GM23338 (cell line): ENCODE measurements around the gene EFCAB3. TPM values are rescaled to one million over a fixed set of nuclear protein-coding genes. Genes with fewer than 3 reads are reported as not detected.

Experiments used
- ATAC-seq: fragments of 200-7000 bp; cut with Tn5 transposase; 3 replicates; pipeline ENCODE4 v1.9.1; 2020
- DNase-seq: peaks from one replicate; pipeline ENCODE4 v3.0.0-alpha.2; 2015; ENCODE audit warnings: low spot score
- H2AFZ ChIP-seq: fragments of 200-600 bp; sonication (generic); 2 replicates; pipeline ENCODE4 v1.8.0; 2016; ENCODE audit warnings: antibody characterized with exemption, mild to moderate bottlenecking, moderate library complexity
- H3F3A ChIP-seq: fragments of 200-600 bp; sonication (generic); replicated peaks from 2 replicates; pipeline ENCODE4 v1.8.0; 2017; ENCODE audit warnings: antibody characterized with exemption, mixed run types, low read depth
- H3K27ac ChIP-seq: fragments of 200-600 bp; sonication (generic); 2 replicates; pipeline ENCODE4 v1.6.1; 2016; ENCODE audit warnings: low read depth
- H3K27me3 ChIP-seq: fragments of 200-600 bp; sonication (generic); 2 replicates; pipeline ENCODE4 v1.8.0; 2016; ENCODE audit warnings: mild to moderate bottlenecking, mixed run types, moderate library complexity; ENCODE audit not compliant: insufficient read depth
- H3K36me3 ChIP-seq: fragments of 200-600 bp; sonication (generic); 2 replicates; pipeline ENCODE4 v1.8.0; 2016; ENCODE audit warnings: mild to moderate bottlenecking; ENCODE audit not compliant: insufficient read depth
- H3K4me1 ChIP-seq: fragments of 200-600 bp; sonication (generic); 2 replicates; pipeline ENCODE4 v1.8.0; 2016; ENCODE audit warnings: mild to moderate bottlenecking, moderate library complexity; ENCODE audit not compliant: insufficient read depth
- H3K4me2 ChIP-seq: fragments of 200-600 bp; sonication (generic); 2 replicates; pipeline ENCODE4 v1.7.1; 2017; ENCODE audit warnings: mixed run types
- H3K4me3 ChIP-seq: fragments of 200-600 bp; sonication (generic); 2 replicates; pipeline ENCODE4 v1.6.1; 2016; ENCODE audit warnings: mixed run types
- H3K79me2 ChIP-seq: fragments of 200-600 bp; sonication (generic); replicated peaks from 2 replicates; pipeline ENCODE4 v1.8.0; 2017; ENCODE audit warnings: mild to moderate bottlenecking; ENCODE audit not compliant: insufficient read depth
- H3K9me2 ChIP-seq: fragments of 200-600 bp; sonication (generic); 2 replicates; pipeline ENCODE4 v1.8.0; 2017; ENCODE audit not compliant: insufficient read depth
- H4K20me1 ChIP-seq: fragments of 200-600 bp; sonication (generic); replicated peaks from 2 replicates; pipeline ENCODE4 v1.8.0; 2017; ENCODE audit warnings: mild to moderate bottlenecking; ENCODE audit not compliant: insufficient read depth
- H3K27ac Mint-ChIP-seq: 2 replicates; pipeline ENCODE4 v1.8.0; 2020; ENCODE audit warnings: inconsistent platforms, mild to moderate bottlenecking, moderate library complexity, mixed read lengths
- H3K27me3 Mint-ChIP-seq: 3 replicates; pipeline ENCODE4 v1.8.0; 2022; ENCODE audit warnings: low read depth, mild to moderate bottlenecking, moderate library complexity, mixed read lengths, inconsistent platforms; ENCODE audit not compliant: insufficient read depth, poor library complexity
- H3K36me3 Mint-ChIP-seq: 3 replicates; pipeline ENCODE4 v1.8.0; 2021; ENCODE audit warnings: low read depth, mild to moderate bottlenecking, inconsistent platforms, moderate library complexity, mixed read lengths
- H3K4me1 Mint-ChIP-seq: 3 replicates; pipeline ENCODE4 v1.8.0; 2020; ENCODE audit warnings: mild to moderate bottlenecking, inconsistent platforms, mixed read lengths
- H3K4me3 Mint-ChIP-seq: 3 replicates; pipeline ENCODE4 v1.8.0; 2021; ENCODE audit warnings: moderate library complexity, mild to moderate bottlenecking, inconsistent platforms, mixed read lengths
- H3K9me3 Mint-ChIP-seq: 3 replicates; pipeline ENCODE4 v1.8.0; 2020; ENCODE audit warnings: moderate library complexity, mild to moderate bottlenecking, inconsistent platforms, mixed read lengths
- CREB1 ChIP-seq: fragments of 250-450 bp; sonication (Bioruptor Pico); IDR thresholded peaks from 2 replicates; pipeline ENCODE4 v1.5.0; 2020; ENCODE audit warnings: low read depth, mild to moderate bottlenecking, moderate library complexity
- EZH2 ChIP-seq: fragments of 200-600 bp; sonication (generic); IDR thresholded peaks from one replicate; pipeline ENCODE4 v1.8.0; 2017; ENCODE audit warnings: antibody characterized with exemption, mild to moderate bottlenecking, low read depth; ENCODE audit not compliant: unreplicated experiment
- EZH2phosphoT487 ChIP-seq: fragments of 200-600 bp; sonication (generic); IDR thresholded peaks from one replicate; pipeline ENCODE4 v1.8.1; 2018; ENCODE audit warnings: antibody characterized with exemption; ENCODE audit not compliant: unreplicated experiment
- STAT1 ChIP-seq: IDR thresholded peaks from one replicate; pipeline ENCODE4 v1.6.1; 2016; ENCODE audit warnings: antibody characterized with exemption; ENCODE audit not compliant: unreplicated experiment
- polyA plus RNA-seq: library from polyadenylated mRNA; unstranded; fragments of >200 nt; fragmentation: Nextera tagmentation; extraction: Ambion mirVana; gene quantifications from 2 replicates; pipeline ENCODE4 v1.2.1, GENCODE V29; 2016
- total RNA-seq: library from RNA; depleted of rRNA; stranded (reverse); fragments of >200 nt; shearing (Covaris generic); gene quantifications from 2 replicates; pipeline ENCODE4 v1.2.3, GENCODE V29; 2014
- TF ChIP-seq, protein P1 (sequence below): IDR thresholded peaks from one replicate; pipeline ENCODE4 v1.6.1; 2018; ENCODE audit warnings: antibody characterized with exemption; ENCODE audit not compliant: unreplicated experiment
- TF ChIP-seq, protein P2 (sequence below), 2 experiments: fragments of 200-600 bp in 1 of 2; sonication (generic) in 1 of 2; conservative IDR thresholded peaks; 2 replicates each; pipeline versions ENCODE4 v1.5.1 to v1.6.1; 2016 to 2017; ENCODE audit warnings: antibody characterized with exemption in 2 of 2, low read depth in 2 of 2, mild to moderate bottlenecking in 2 of 2, moderate library complexity in 1 of 2
- TF ChIP-seq, protein P3 (sequence below): IDR thresholded peaks from 2 replicates; pipeline ENCODE4 v1.6.1; 2016; ENCODE audit warnings: antibody characterized with exemption

Gene EFCAB3
- total and polyA plus RNA-seq, 2 experiments from 2014 or later: not detected

DNA sequence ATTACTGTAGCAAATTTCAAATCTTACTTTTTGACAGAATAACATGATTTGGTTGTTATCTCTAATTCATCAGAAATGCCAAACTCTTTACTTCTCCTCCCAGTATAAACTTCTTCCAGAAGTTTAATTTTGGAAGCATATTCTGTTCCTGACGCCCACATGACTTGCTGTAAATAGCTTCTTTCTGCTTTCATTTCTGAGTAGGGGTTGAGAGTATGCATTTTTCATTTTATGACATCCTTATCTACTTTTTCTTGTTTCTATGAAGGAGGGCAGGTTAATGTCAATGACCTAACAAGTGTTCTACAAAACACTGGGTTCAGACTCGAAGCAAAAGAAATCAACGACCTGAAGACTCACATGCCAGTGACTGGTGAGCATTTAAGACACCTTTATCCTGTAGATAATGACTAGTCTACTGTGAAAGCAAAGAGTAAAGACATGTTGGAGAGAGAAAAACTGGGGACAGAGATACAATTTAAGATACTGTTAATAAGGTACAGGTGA is 36.5 kb upstream of the EFCAB3 start (continued):
- TF ChIP-seq, protein P1, sequence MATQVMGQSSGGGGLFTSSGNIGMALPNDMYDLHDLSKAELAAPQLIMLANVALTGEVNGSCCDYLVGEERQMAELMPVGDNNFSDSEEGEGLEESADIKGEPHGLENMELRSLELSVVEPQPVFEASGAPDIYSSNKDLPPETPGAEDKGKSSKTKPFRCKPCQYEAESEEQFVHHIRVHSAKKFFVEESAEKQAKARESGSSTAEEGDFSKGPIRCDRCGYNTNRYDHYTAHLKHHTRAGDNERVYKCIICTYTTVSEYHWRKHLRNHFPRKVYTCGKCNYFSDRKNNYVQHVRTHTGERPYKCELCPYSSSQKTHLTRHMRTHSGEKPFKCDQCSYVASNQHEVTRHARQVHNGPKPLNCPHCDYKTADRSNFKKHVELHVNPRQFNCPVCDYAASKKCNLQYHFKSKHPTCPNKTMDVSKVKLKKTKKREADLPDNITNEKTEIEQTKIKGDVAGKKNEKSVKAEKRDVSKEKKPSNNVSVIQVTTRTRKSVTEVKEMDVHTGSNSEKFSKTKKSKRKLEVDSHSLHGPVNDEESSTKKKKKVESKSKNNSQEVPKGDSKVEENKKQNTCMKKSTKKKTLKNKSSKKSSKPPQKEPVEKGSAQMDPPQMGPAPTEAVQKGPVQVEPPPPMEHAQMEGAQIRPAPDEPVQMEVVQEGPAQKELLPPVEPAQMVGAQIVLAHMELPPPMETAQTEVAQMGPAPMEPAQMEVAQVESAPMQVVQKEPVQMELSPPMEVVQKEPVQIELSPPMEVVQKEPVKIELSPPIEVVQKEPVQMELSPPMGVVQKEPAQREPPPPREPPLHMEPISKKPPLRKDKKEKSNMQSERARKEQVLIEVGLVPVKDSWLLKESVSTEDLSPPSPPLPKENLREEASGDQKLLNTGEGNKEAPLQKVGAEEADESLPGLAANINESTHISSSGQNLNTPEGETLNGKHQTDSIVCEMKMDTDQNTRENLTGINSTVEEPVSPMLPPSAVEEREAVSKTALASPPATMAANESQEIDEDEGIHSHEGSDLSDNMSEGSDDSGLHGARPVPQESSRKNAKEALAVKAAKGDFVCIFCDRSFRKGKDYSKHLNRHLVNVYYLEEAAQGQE: no peak
- TF ChIP-seq CREB1 (CRISPR knock-in tag) (no peak), EZH2phosphoT487 (no peak), EZH2 (no peak)
- TF ChIP-seq, protein P2, sequence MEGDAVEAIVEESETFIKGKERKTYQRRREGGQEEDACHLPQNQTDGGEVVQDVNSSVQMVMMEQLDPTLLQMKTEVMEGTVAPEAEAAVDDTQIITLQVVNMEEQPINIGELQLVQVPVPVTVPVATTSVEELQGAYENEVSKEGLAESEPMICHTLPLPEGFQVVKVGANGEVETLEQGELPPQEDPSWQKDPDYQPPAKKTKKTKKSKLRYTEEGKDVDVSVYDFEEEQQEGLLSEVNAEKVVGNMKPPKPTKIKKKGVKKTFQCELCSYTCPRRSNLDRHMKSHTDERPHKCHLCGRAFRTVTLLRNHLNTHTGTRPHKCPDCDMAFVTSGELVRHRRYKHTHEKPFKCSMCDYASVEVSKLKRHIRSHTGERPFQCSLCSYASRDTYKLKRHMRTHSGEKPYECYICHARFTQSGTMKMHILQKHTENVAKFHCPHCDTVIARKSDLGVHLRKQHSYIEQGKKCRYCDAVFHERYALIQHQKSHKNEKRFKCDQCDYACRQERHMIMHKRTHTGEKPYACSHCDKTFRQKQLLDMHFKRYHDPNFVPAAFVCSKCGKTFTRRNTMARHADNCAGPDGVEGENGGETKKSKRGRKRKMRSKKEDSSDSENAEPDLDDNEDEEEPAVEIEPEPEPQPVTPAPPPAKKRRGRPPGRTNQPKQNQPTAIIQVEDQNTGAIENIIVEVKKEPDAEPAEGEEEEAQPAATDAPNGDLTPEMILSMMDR (conservative IDR thresholded peaks at IDR 0.05; ENCODE audit: low read depth in 2 of 2): no peak

DNA sequence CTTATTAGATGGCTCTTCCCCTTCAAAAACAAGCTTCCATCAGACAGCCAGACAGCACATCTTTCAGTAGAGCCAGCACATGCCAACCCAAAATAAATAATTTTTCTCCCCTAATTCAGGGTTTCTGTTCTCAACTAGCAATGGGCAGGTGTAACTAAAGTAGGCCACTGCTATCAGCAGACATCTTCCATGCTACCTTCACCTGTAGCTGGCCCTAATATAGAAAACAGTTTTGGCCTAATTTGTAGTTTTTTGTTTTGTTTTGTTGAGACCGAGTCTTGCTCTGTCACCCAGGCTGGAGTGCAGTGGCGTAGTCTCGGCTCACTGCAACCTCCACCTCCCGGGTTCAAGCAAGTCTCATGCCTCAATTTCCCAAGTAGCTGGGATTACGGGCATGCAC is 29.2 kb upstream of the EFCAB3 start:
- Histone ChIP-seq H3F3A (no peaks in the 10 kb centered on the region), H4K20me1 (no peaks in the 10 kb centered on the region), H3K36me3 (no peaks in the 10 kb centered on the region), H3K79me2 (no peaks in the 10 kb centered on the region), H2AFZ (peak overlapping the region; percentile 54), H3K9me2 (no peaks in the 10 kb centered on the region), H3K4me3 (no peak overlapping the region), H3K4me1 (no peaks in the 10 kb centered on the region), H3K27ac (no peak overlapping the region), H3K4me2 (no peak overlapping the region), H3K27me3 (no peaks in the 10 kb centered on the region)
- no peaks in the 10 kb centered on the region for H3K4me1 Mint-ChIP-seq
- no peaks in the 10 kb centered on the region for H3K27me3 Mint-ChIP-seq
- DNase-seq (no peak), ATAC-seq (no peak)
- no peaks in the 10 kb centered on the region for H3K9me3 Mint-ChIP-seq
- no peaks in the 10 kb centered on the region for H3K36me3 Mint-ChIP-seq
- TF ChIP-seq STAT1: no peak
- TF ChIP-seq CREB1 (CRISPR knock-in tag): no peak
- TF ChIP-seq, protein P3, sequence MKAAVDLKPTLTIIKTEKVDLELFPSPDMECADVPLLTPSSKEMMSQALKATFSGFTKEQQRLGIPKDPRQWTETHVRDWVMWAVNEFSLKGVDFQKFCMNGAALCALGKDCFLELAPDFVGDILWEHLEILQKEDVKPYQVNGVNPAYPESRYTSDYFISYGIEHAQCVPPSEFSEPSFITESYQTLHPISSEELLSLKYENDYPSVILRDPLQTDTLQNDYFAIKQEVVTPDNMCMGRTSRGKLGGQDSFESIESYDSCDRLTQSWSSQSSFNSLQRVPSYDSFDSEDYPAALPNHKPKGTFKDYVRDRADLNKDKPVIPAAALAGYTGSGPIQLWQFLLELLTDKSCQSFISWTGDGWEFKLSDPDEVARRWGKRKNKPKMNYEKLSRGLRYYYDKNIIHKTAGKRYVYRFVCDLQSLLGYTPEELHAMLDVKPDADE: no peak
- TF ChIP-seq, protein P1: no peak
- no peak overlapping the region for H3K4me3 Mint-ChIP-seq
- H3K27ac Mint-ChIP-seq: no peak overlapping the region
